Measurements from ENCODE around the gene DOK6. TPM values are rescaled to one million over a fixed set of nuclear protein-coding genes. Genes with fewer than 3 reads are reported as not detected.

DOK6 gene
- total and polyA plus RNA-seq, 10 of the 15 experiments (the other 5 are each of a cell fraction or from before 2014, with no cell fraction given): 0.01 to 0.09 (median 0.04) TPM; not detected in 4

DNA sequence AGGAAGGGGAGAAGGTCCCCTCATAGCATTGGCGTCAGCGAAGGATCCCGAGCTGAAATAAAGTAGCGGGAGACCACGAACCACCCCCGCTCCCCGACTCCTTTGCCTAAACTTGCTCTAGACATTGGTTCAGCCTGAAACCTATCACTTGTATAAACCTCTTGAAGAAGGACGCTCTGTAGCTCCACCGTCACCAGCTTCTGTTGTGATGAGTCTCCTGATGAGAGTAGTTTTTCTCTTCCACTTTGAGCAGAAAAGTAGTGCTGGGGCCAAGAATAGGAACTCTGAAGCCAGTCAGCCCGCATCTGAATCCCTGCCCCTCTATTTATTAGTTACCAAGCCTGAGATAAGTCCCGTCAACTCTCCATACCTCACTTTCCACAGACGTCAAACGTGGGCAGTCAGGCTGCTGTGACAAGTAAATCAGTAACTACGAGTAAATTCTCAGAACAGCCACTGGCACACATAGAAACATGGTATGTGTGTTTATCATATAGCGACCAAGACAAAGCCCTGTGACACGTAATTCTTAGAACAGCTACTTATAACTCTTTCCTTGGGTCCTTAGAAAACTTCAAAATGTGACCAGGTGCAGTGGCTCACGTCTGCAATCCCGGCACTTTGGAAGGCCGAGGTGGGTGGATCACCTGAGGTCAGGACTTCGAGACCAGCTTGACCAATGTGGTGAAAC is 485.3 kb downstream of the DOK6 start (continued):
- TF ChIP-seq JUND (IDR thresholded peaks at IDR 0.05; ENCODE audit: low read depth, low read length) (peak; percentile 14; the same call in 1 of the 2 replicates), ZBTB11 (CRISPR knock-in tag; IDR thresholded peaks at IDR 0.05) (no peak), BRCA1 (IDR thresholded peaks at IDR 0.05; ENCODE audit: low read depth, low read length) (no peak), BACH1 (IDR thresholded peaks at IDR 0.05; ENCODE audit: borderline replicate concordance) (peak; percentile 69; the same call in 1 of the 2 replicates), RFX5 (IDR thresholded peaks at IDR 0.05; ENCODE audit: low read depth, low read length) (no peak), CREM (IDR thresholded peaks at IDR 0.05; ENCODE audit: low read depth) (no peak), SP1 (IDR thresholded peaks at IDR 0.05; ENCODE audit: low read depth, low read length) (no peak), ZNF687 (IDR thresholded peaks at IDR 0.05) (peak; percentile 29), SMARCA5 (IDR thresholded peaks at IDR 0.05) (peak; percentile 60; the same call in 1 of the 2 replicates), SMAD1 (IDR thresholded peaks at IDR 0.05; ENCODE audit: low read depth, partially characterized antibody) (peak; percentile 75), DPF2 (IDR thresholded peaks at IDR 0.05) (peak; percentile 85), NR2F1 (conservative IDR thresholded peaks at IDR 0.05) (peak; percentile 91), BCL3 (IDR thresholded peaks at IDR 0.05; ENCODE audit: borderline replicate concordance, insufficient read depth, low read depth, low read length, poor library complexity, severe bottlenecking) (no peak), IKZF2 (IDR thresholded peaks at IDR 0.05) (peak; percentile 91), RBBP5 (conservative IDR thresholded peaks at IDR 0.05) (no peak)
- TF ChIP-seq, protein P1, sequence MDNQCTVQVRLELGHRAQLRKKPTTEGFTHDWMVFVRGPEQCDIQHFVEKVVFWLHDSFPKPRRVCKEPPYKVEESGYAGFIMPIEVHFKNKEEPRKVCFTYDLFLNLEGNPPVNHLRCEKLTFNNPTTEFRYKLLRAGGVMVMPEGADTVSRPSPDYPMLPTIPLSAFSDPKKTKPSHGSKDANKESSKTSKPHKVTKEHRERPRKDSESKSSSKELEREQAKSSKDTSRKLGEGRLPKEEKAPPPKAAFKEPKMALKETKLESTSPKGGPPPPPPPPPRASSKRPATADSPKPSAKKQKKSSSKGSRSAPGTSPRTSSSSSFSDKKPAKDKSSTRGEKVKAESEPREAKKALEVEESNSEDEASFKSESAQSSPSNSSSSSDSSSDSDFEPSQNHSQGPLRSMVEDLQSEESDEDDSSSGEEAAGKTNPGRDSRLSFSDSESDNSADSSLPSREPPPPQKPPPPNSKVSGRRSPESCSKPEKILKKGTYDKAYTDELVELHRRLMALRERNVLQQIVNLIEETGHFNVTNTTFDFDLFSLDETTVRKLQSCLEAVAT (IDR thresholded peaks at IDR 0.05): peak; percentile 71
